Stimulated activated CD4-positive, alpha-beta T cell treated with anti-CD3 and anti-CD28 coated beads, TNF-alpha, amount 100 ng/mL, for 48 hours (primary cell): ENCODE data around the gene PRPS2.

Experiments
- DNase-seq, 3 donors: peaks; one replicate each; pipeline ENCODE4 v3.0.0-alpha.2; 2020; ENCODE audit warnings: low read depth in 3 of 3

The PRPS2 gene

GRCh38 chrX:12814420-12814819 lies 23.2 kb downstream of the PRPS2 start:
- DNase-seq, result peak in 1 of 3 donors; percentile 11

GRCh38 chrX:12817528-12817927 lies 26.3 kb downstream of the PRPS2 start:
- no peak for DNase-seq

- DNase-seq, result no peak
Measured at GRCh38 chrX:12819222-12819621, 28.0 kb downstream of the PRPS2 start.

GRCh38 chrX:12820737-12821136 lies 29.5 kb downstream of the PRPS2 start:
- no peak for DNase-seq

GRCh38 chrX:12824944-12825343 lies 33.7 kb downstream of the PRPS2 start:
- no peak for DNase-seq

GRCh38 chrX:12825801-12826200 lies 34.6 kb downstream of the PRPS2 start:
- no peak for DNase-seq

GRCh38 chrX:12843061-12843667 lies 52.0 kb downstream of the PRPS2 start:
- no peak for DNase-seq

GRCh38 chrX:12843668-12844279 lies 52.6 kb downstream of the PRPS2 start:
- DNase-seq, result no peak

GRCh38 chrX:12844319-12844718 lies 53.1 kb downstream of the PRPS2 start:
- DNase-seq, result no peak

- DNase-seq, result no peak
Measured at GRCh38 chrX:12865359-12865758, 74.1 kb downstream of the PRPS2 start.

GRCh38 chrX:12866451-12867377 lies 75.5 kb downstream of the PRPS2 start, which contains the start of gene TLR7:
TLR7 (plus strand) TSS chrX:12867072; CDS start chrX:12867579, 507 bp downstream.
- DNase-seq, result no peak

- DNase-seq, result no peak
Measured at GRCh38 chrX:12867685-12868084, 76.5 kb downstream of the PRPS2 start.

- DNase-seq, result no peak
Measured at GRCh38 chrX:12868747-12869146, 77.5 kb downstream of the PRPS2 start.

- no peak for DNase-seq
Measured at GRCh38 chrX:12871257-12871656, 80.0 kb downstream of the PRPS2 start.

- no peak for DNase-seq
Measured at GRCh38 chrX:12872741-12873140, 81.5 kb downstream of the PRPS2 start.
